HG03103 (cell line): ENCODE measurements around the gene LIPA.
"Not testable (repeated sequence)": the region's sequence is repeated elsewhere in the genome, so short reads cannot be mapped to it uniquely, and the experiment has no call there.

Experiments used
- ATAC-seq: cut with Tn5 transposase; IDR thresholded peaks from one replicate; pipeline ENCODE4 v1.9.1; 2021; ENCODE audit warnings: low read depth; ENCODE audit not compliant: unreplicated experiment

LIPA gene

GRCh38 chr10:89171996-89172395 is 79.6 kb downstream of the LIPA start:
- no peak for ATAC-seq

GRCh38 chr10:89171263-89171872 is 80.2 kb downstream of the LIPA start:
- no peak for ATAC-seq

GRCh38 chr10:89168354-89168900 is 83.1 kb downstream of the LIPA start:
- not testable (repeated sequence) for ATAC-seq

- ATAC-seq = no peak
These were observed 83.7 kb downstream of the LIPA start for GRCh38 chr10:89167915-89168314.

- no peak for ATAC-seq
These were observed 85.7 kb downstream of the LIPA start for GRCh38 chr10:89165923-89166322.

GRCh38 chr10:89164920-89165319 is 86.7 kb downstream of the LIPA start:
- ATAC-seq = no peak

GRCh38 chr10:89164080-89164479 is 87.5 kb downstream of the LIPA start:
- no peak for ATAC-seq
